Measurements from ENCODE around the gene SERPINA12. TPM values are rescaled to one million over a fixed set of nuclear protein-coding genes. Genes with fewer than 3 reads are reported as not detected.

The SERPINA12 gene
- total RNA-seq, 2 donors from 2014 or later, result 0.82 to 1.1 TPM

DNA sequence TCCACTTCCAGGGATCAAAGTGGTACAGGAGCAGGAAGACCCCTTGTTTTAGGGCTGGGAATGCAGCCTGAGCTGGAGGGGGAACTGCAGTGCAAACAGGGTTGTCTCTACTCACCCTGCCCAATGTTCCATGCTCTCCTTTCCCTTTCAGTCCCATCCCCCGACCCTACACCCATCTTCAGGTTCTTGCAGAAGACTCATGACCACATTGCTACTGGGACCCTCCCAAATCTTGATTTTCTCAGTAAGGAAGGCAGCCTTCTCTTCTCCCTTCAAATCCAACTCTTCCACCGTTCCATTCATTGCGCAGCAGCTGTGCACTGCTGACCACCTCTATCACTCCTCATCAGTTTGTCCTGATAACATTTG, 58.6 kb downstream of the SERPINA12 start:
- intact Hi-C loops (cut with DNase I), result no loop called here
- TF ChIP-seq CTCF (IDR thresholded peaks at IDR 0.05) (no peak), POLR2AphosphoS5 (IDR thresholded peaks at IDR 0.05) (no peak)
- DNase-seq (ENCODE audit: low spot score), result no peak
- H3K9me3 ChIP-seq, result no peaks in the 10 kb centered on the region
- H3K36me3 ChIP-seq, result no peaks in the 10 kb centered on the region
- WGBS, result 83% methylated on average over 3 of the region's 3 CpGs
- no peaks in the 10 kb centered on the region for H3K4me1 ChIP-seq (replicated peaks)
- H3K27me3 ChIP-seq (replicated peaks; ENCODE audit: insufficient read depth), result no peaks in the 10 kb centered on the region
- H3K27ac ChIP-seq, result no peak overlapping the region
- H3K4me3 ChIP-seq, result no peak overlapping the region

- no peaks in the 10 kb centered on the region for H3K9me3 ChIP-seq
- no peak overlapping the region for H3K27ac ChIP-seq
- TF ChIP-seq POLR2A (IDR thresholded peaks at IDR 0.05) (no peak), CTCF (IDR thresholded peaks at IDR 0.05) (no peak), POLR2AphosphoS5 (IDR thresholded peaks at IDR 0.05) (no peak)
- WGBS, result 92% methylated on average over 6 of the region's 6 CpGs
- H3K36me3 ChIP-seq, result no peaks in the 10 kb centered on the region
- H3K4me3 ChIP-seq, result no peak overlapping the region
- intact Hi-C loops (cut with DNase I), result no loop called here
- H3K27me3 ChIP-seq (replicated peaks; ENCODE audit: insufficient read depth), result no peaks in the 10 kb centered on the region
- DNase-seq (ENCODE audit: low spot score), result no peak
- H3K4me1 ChIP-seq (replicated peaks), result no peaks in the 10 kb centered on the region
Measured at GRCh38 chr14:94449930-94450329, 59.3 kb downstream of the SERPINA12 start.

DNA sequence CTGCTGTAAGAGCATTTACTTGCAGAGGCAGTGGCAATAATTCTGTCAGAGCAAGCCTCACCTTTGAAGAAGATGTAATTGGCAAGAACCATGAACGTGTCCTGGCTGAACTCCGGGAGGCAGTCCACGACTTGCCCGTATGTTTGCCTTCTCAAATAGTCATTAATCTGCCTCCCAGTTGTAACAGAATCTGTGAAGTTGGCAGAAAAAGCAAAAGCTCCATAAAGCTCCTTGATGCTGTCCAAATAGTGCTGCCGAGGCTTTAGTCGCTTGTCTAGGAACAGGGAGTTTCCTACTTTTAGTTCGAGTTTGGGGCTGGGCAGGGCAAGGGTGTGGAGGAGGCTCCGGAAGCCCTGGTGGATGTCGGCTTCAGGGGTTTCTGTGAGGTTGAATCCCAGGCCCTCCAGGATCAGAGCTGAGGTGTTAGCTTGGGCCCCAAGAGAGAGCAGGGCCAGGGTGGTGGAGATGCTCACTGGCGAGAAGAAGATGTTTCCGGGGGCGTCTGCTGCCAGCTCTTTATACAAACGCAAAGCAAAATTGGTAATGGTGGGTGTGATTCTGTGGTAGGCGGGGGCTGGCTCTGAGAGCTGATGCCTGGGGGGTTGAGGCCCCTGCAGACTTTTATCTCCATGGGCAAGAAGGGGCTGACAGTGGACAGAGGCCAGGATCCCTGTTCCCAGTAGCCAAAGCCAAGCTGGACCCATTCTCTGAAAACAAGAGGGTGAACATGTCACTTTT, 61.0 kb downstream of the SERPINA12 start:
- intact Hi-C loops (cut with DNase I), result no loop called here
- H3K27me3 ChIP-seq (replicated peaks; ENCODE audit: insufficient read depth), result no peaks in the 10 kb centered on the region
- peak; percentile 90 for DNase-seq (ENCODE audit: low spot score)
- H3K4me3 ChIP-seq, result no peak overlapping the region
- WGBS, result 15% methylated on average over 14 of the region's 14 CpGs
- no peaks in the 10 kb centered on the region for H3K36me3 ChIP-seq
- H3K27ac ChIP-seq, result peak overlapping the region in 1 of 2 donors; percentile 45
- no peaks in the 10 kb centered on the region for H3K9me3 ChIP-seq
- H3K4me1 ChIP-seq (replicated peaks), result no peaks in the 10 kb centered on the region
- TF ChIP-seq POLR2A (IDR thresholded peaks at IDR 0.05) (no peak), POLR2AphosphoS5 (IDR thresholded peaks at IDR 0.05) (peak; percentile 94)

GRCh38 chr14:94447206-94447605, 62.1 kb downstream of the SERPINA12 start:
- 58% methylated on average over 3 of the region's 3 CpGs for WGBS

DNA sequence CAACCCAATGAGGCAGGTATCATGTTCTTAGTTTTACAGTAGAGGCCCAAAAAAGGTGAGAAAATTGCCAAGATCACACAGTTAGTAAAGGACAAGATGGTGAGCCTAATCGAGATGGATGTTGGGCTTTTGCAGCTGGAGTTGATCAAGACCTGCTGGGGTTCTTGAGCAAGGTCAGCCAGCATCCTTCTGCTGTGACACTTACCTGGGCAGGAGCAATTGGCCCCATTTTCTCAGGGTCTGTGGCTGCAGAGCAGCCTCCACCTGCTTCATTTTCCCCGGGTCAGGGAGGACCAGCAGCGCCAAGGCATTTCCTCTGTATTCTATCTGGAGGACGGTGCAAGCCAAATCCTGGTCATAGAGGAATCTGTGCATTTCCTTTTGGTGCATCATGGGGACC, 63.1 kb downstream of the SERPINA12 start:
- Histone ChIP-seq H3K36me3 (no peaks in the 10 kb centered on the region), H3K27me3 (replicated peaks; ENCODE audit: insufficient read depth) (no peaks in the 10 kb centered on the region), H3K9me3 (no peaks in the 10 kb centered on the region), H3K4me1 (replicated peaks) (no peaks in the 10 kb centered on the region), H3K27ac (no peak overlapping the region), H3K4me3 (no peak overlapping the region)
- intact Hi-C loops (cut with DNase I), result no loop called here
- TF ChIP-seq POLR2AphosphoS5 (IDR thresholded peaks at IDR 0.05) (no peak), CTCF (IDR thresholded peaks at IDR 0.05) (no peak)
- WGBS, result 96% methylated on average over 4 of the region's 4 CpGs
- DNase-seq (ENCODE audit: low spot score), result no peak

More at GRCh38 chr14:94447206-94447605, 62.1 kb downstream of the SERPINA12 start:
- DNase-seq (ENCODE audit: low spot score), result no peak
- intact Hi-C loops (cut with DNase I), result no loop called here
- H3K4me1 ChIP-seq (replicated peaks), result no peaks in the 10 kb centered on the region
- H3K36me3 ChIP-seq, result no peaks in the 10 kb centered on the region
- H3K9me3 ChIP-seq, result no peaks in the 10 kb centered on the region
- H3K4me3 ChIP-seq, result no peak overlapping the region
- no peak overlapping the region for H3K27ac ChIP-seq
- TF ChIP-seq POLR2AphosphoS5 (IDR thresholded peaks at IDR 0.05), result no peak
- TF ChIP-seq CTCF (IDR thresholded peaks at IDR 0.05), result no peak
- TF ChIP-seq POLR2A (IDR thresholded peaks at IDR 0.05), result no peak
- no peaks in the 10 kb centered on the region for H3K27me3 ChIP-seq (replicated peaks; ENCODE audit: insufficient read depth)
